ENCODE data around the gene SPOCK1.

GRCh38 chr5:137262818-137263217, 236.3 kb downstream of the SPOCK1 start:
- TF ChIP-seq CTCF (IDR thresholded peaks at IDR 0.05 in 2 of 3, conservative IDR thresholded peaks at IDR 0.05 in 1 of 3; ENCODE audit: insufficient read depth in 2 of 3, low read depth in 1 of 3, low read length in 3 of 3): no peak
- no peak for TF ChIP-seq USF2 (CRISPR knock-in tag; IDR thresholded peaks at IDR 0.05)
- no peak for TF ChIP-seq HSF4 (CRISPR knock-in tag; IDR thresholded peaks at IDR 0.05; ENCODE audit: borderline replicate concordance)
- no peak for TF ChIP-seq ZNF668 (CRISPR knock-in tag; IDR thresholded peaks at IDR 0.05)
- no peak for TF ChIP-seq SMAD1 (IDR thresholded peaks at IDR 0.05; ENCODE audit: low read depth, low read length, partially characterized antibody)
- no peak for TF ChIP-seq HMG20A (CRISPR knock-in tag; conservative IDR thresholded peaks at IDR 0.05)
